ENCODE measurements around the gene METTL16.

Gene METTL16

GRCh38 chr17:2372180-2372579 lies 139.5 kb downstream of the METTL16 start:
- Histone ChIP-seq H3K9ac (ENCODE audit: low read depth, low read length) (no peak overlapping the region), H3K27me3 (ENCODE audit: insufficient read depth, low read length, poor library complexity) (no peaks in the 10 kb centered on the region), H3K4me2 (ENCODE audit: insufficient read depth, low read length) (no peak overlapping the region), H3K36me3 (ENCODE audit: insufficient read depth, low read length) (peaks cover 56% of the 10 kb centered on the region), H3K4me1 (ENCODE audit: insufficient read depth, low read length) (no peaks in the 10 kb centered on the region), H3K4me3 (ENCODE audit: low read depth in 1 of 2, low read length in 2 of 2) (no peak overlapping the region), H3K27ac (ENCODE audit: low read length) (no peak overlapping the region), H3K79me2 (ENCODE audit: insufficient read depth, low read length) (no peaks in the 10 kb centered on the region), H2AFZ (ENCODE audit: low read depth, low read length) (no peak overlapping the region), H4K20me1 (ENCODE audit: insufficient read depth, low read length) (0 out of 2 replicates have a peak, but pooled peaks cover 3% of the 10 kb centered on the region), H3K9me3 (ENCODE audit: insufficient read depth, low read length, severe bottlenecking) (no peaks in the 10 kb centered on the region)
- DNase-seq = no peak
- ATAC-seq (ENCODE audit: insufficient read depth, low read depth) = no peak
- TF ChIP-seq CTCF (IDR thresholded peaks at IDR 0.05; ENCODE audit: borderline replicate concordance, extremely low read depth, low read length, poor library complexity, severe bottlenecking) = no peak
- TF ChIP-seq EZH2 (IDR thresholded peaks at IDR 0.05; ENCODE audit: borderline replicate concordance, low read depth, low read length, severe bottlenecking) = no peak

DNA sequence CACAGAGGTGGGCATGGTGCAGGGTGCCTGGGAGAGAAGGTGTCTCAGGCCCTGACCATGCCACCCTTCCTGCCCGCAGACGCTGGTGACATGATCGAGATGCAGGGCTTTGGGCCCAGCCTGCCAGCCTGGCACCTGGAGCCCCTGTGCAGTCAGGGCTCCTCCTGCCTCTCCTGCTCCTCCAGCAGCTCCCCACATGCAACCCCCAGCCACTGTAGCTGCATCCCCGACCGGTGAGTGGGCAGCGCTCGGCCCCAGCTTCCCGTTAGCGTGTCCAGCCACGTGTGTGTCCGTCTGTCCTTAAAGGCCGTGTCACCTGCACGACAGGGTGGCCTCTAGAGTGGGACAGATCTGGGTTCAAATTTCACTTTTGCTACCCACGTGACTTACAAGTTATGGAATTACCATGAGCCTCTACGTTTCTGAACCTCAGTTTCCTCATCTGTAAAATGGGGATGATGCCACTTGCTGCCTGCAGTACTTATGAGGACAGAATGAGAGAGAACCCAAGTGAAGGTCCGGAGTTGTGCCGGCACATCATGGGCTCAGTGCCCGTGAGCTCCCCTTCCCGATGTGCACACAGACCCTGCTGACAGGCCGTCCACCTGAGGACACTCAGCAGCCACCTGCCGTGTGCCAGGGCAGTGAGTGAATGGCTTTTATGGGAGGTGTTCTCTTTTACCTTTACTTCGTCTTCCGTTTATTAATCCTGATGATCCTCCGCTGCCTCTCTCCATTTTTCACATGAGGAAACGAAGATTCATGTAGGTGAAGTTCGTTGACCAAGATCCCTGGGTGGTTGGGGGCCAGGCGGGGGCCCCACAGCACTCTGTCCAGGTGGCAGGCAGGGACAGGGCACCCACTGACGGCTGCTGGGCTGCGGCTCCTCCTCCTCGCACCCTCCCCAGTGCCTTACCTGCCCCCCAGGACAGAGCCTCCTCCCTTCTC lies 140.2 kb downstream of the METTL16 start:
- H3K36me3 ChIP-seq (ENCODE audit: insufficient read depth, low read length) = peaks cover 57% of the 10 kb centered on the region
- H3K9ac ChIP-seq (ENCODE audit: low read depth, low read length) = no peak overlapping the region
- H3K79me2 ChIP-seq (ENCODE audit: insufficient read depth, low read length) = no peaks in the 10 kb centered on the region
- no peak overlapping the region for H3K4me2 ChIP-seq (ENCODE audit: insufficient read depth, low read length)
- TF ChIP-seq CTCF (IDR thresholded peaks at IDR 0.05; ENCODE audit: borderline replicate concordance, extremely low read depth, low read length, poor library complexity, severe bottlenecking) (no peak), EZH2 (IDR thresholded peaks at IDR 0.05; ENCODE audit: borderline replicate concordance, low read depth, low read length, severe bottlenecking) (no peak)
- DNase-seq = no peak
- no peak for ATAC-seq (ENCODE audit: insufficient read depth, low read depth)
- no peak overlapping the region for H2AFZ ChIP-seq (ENCODE audit: low read depth, low read length)
- no peaks in the 10 kb centered on the region for H3K27me3 ChIP-seq (ENCODE audit: insufficient read depth, low read length, poor library complexity)
- no peak overlapping the region for H3K27ac ChIP-seq (ENCODE audit: low read length)
- H3K4me3 ChIP-seq (ENCODE audit: low read depth in 1 of 2, low read length in 2 of 2) = no peak overlapping the region
- no peaks in the 10 kb centered on the region for H3K4me1 ChIP-seq (ENCODE audit: insufficient read depth, low read length)
- 0 out of 2 replicates have a peak, but pooled peaks cover 3% of the 10 kb centered on the region for H4K20me1 ChIP-seq (ENCODE audit: insufficient read depth, low read length)
- no peaks in the 10 kb centered on the region for H3K9me3 ChIP-seq (ENCODE audit: insufficient read depth, low read length, severe bottlenecking)

GRCh38 chr17:2370211-2370589 lies 141.5 kb downstream of the METTL16 start:
- no peak for DNase-seq
- Histone ChIP-seq H3K27me3 (ENCODE audit: insufficient read depth, low read length, poor library complexity) (no peaks in the 10 kb centered on the region), H3K36me3 (ENCODE audit: insufficient read depth, low read length) (peaks cover 54% of the 10 kb centered on the region), H2AFZ (ENCODE audit: low read depth, low read length) (no peak overlapping the region), H3K4me3 (ENCODE audit: low read depth in 1 of 2, low read length in 2 of 2) (no peak overlapping the region), H3K4me1 (ENCODE audit: insufficient read depth, low read length) (no peaks in the 10 kb centered on the region), H3K9me3 (ENCODE audit: insufficient read depth, low read length, severe bottlenecking) (no peaks in the 10 kb centered on the region), H4K20me1 (ENCODE audit: insufficient read depth, low read length) (0 out of 2 replicates have a peak, but pooled peaks cover 3% of the 10 kb centered on the region), H3K9ac (ENCODE audit: low read depth, low read length) (no peak overlapping the region), H3K79me2 (ENCODE audit: insufficient read depth, low read length) (no peaks in the 10 kb centered on the region), H3K27ac (ENCODE audit: low read length) (no peak overlapping the region), H3K4me2 (ENCODE audit: insufficient read depth, low read length) (no peak overlapping the region)
- TF ChIP-seq EZH2 (IDR thresholded peaks at IDR 0.05; ENCODE audit: borderline replicate concordance, low read depth, low read length, severe bottlenecking) (no peak), CTCF (IDR thresholded peaks at IDR 0.05; ENCODE audit: borderline replicate concordance, extremely low read depth, low read length, poor library complexity, severe bottlenecking) (no peak)
- ATAC-seq (ENCODE audit: insufficient read depth, low read depth) = no peak

All from DND-41 (cell line).